ENCODE data around the gene TIAL1. TPM values are rescaled to one million over a fixed set of nuclear protein-coding genes. Genes with fewer than 3 reads are reported as not detected.

TIAL1 gene
- total RNA-seq, 2 donors from 2014 or later, result 34.9 to 36.1 TPM

GRCh38 chr10:119537953-119538630 is 58.7 kb downstream of the TIAL1 start:
- Histone ChIP-seq H3K27ac (no peak overlapping the region), H3K36me3 (replicated peaks in 1 of 2; ENCODE audit: insufficient read depth in 1 of 2, low read depth in 2 of 2) (no peaks in the 10 kb centered on the region), H3K9me3 (no peaks in the 10 kb centered on the region), H3K4me1 (peaks cover 12% of the 10 kb centered on the region), H3K27me3 (no peaks in the 10 kb centered on the region), H3K4me3 (no peak overlapping the region)
- intact Hi-C loops (cut with DNase I), result no loop called here
- ATAC-seq (no peak), DNase-seq (no peak)
- 63 to 67% methylated on average over 5 of the region's 5 CpGs for WGBS, 2 donors
- TF ChIP-seq POLR2A (IDR thresholded peaks at IDR 0.05), result no peak
- no peak for TF ChIP-seq CTCF (IDR thresholded peaks at IDR 0.05)

GRCh38 chr10:119536508-119537025 is 60.2 kb downstream of the TIAL1 start:
- DNase-seq, result no peak
- no peaks in the 10 kb centered on the region for H3K4me1 ChIP-seq
- WGBS, 2 donors, result 62 to 71% methylated on average over 9 of the region's 9 CpGs
- H3K9me3 ChIP-seq, result no peaks in the 10 kb centered on the region
- no peak overlapping the region for H3K4me3 ChIP-seq
- intact Hi-C loops (cut with DNase I), result no loop called here
- no peak overlapping the region for H3K27ac ChIP-seq
- no peak for ATAC-seq
- TF ChIP-seq POLR2A (IDR thresholded peaks at IDR 0.05) (no peak), CTCF (IDR thresholded peaks at IDR 0.05) (no peak)
- no peaks in the 10 kb centered on the region for H3K36me3 ChIP-seq (replicated peaks in 1 of 2; ENCODE audit: insufficient read depth in 1 of 2, low read depth in 2 of 2)
- no peaks in the 10 kb centered on the region for H3K27me3 ChIP-seq

- H3K9me3 ChIP-seq, result no peaks in the 10 kb centered on the region
- no peaks in the 10 kb centered on the region for H3K27me3 ChIP-seq
- no peak for DNase-seq
- H3K4me1 ChIP-seq, result no peaks in the 10 kb centered on the region
- no peak overlapping the region for H3K27ac ChIP-seq
- H3K36me3 ChIP-seq (replicated peaks in 1 of 2; ENCODE audit: insufficient read depth in 1 of 2, low read depth in 2 of 2), result no peaks in the 10 kb centered on the region
- intact Hi-C loops (cut with DNase I), result no loop called here
- no peak for ATAC-seq
- no peak overlapping the region for H3K4me3 ChIP-seq
- 65 to 69% methylated on average over 11 of the region's 11 CpGs for WGBS, 2 donors
- TF ChIP-seq POLR2A (IDR thresholded peaks at IDR 0.05) (no peak), CTCF (IDR thresholded peaks at IDR 0.05) (no peak)
Measured at GRCh38 chr10:119535837-119536507, 60.8 kb downstream of the TIAL1 start.

- no peaks in the 10 kb centered on the region for H3K27me3 ChIP-seq
- H3K9me3 ChIP-seq, result no peaks in the 10 kb centered on the region
- H3K4me1 ChIP-seq, result no peaks in the 10 kb centered on the region
- no peak for TF ChIP-seq POLR2A (IDR thresholded peaks at IDR 0.05)
- no peak for TF ChIP-seq CTCF (IDR thresholded peaks at IDR 0.05)
- H3K4me3 ChIP-seq, result no peak overlapping the region
- no peaks in the 10 kb centered on the region for H3K36me3 ChIP-seq (replicated peaks in 1 of 2; ENCODE audit: insufficient read depth in 1 of 2, low read depth in 2 of 2)
- WGBS, 2 donors, result 64 to 69% methylated on average over 3 of the region's 3 CpGs
- no peak overlapping the region for H3K27ac ChIP-seq
- ATAC-seq, result no peak
- DNase-seq, result no peak
- intact Hi-C loops (cut with DNase I), result no loop called here
Measured at GRCh38 chr10:119535305-119535704, 61.5 kb downstream of the TIAL1 start.

All from body of pancreas (tissue), 4 donors.